Gastrocnemius medialis (tissue), 4 donors: Measurements from ENCODE around the gene NANOS2. TPM values are rescaled to one million over a fixed set of nuclear protein-coding genes. Genes with fewer than 3 reads are reported as not detected.
A peak's percentile ranks its signal among the peaks of the same experiment; 100 is the strongest.

Source experiments
- ATAC-seq, 2 donors: fragments of 150-250 bp; one replicate each; pipeline ENCODE4 v1.9.1; 2016
- DNase-seq, 2 donors: peaks; one replicate each; pipeline ENCODE4 v3.0.0-alpha.2; 2019
- H3K27ac ChIP-seq, 4 donors: fragments of 200-600 bp; sonication (generic); 1 replicate in 1 of 4; 2 replicates in 3 of 4; pipeline ENCODE4 v1.5.1; 2016 to 2018; ENCODE audit warnings: mild to moderate bottlenecking in 2 of 4, moderate library complexity in 1 of 4
- H3K27me3 ChIP-seq, 3 donors: fragments of 200-600 bp; sonication (generic) in 2 of 3; 1 replicate in 1 of 3; 2 replicates in 2 of 3; pipeline versions ENCODE4 v1.5.1 to v1.6.0; 2016 to 2019; ENCODE audit warnings: mild to moderate bottlenecking in 1 of 3, moderate library complexity in 1 of 3
- H3K36me3 ChIP-seq, 2 donors: fragments of 200-600 bp; sonication (generic) in 1 of 2; one replicate each; pipeline ENCODE4 v1.5.1; 2017 to 2018
- H3K4me1 ChIP-seq, 2 donors: fragments of 200-600 bp; sonication (generic) in 1 of 2; one replicate each; pipeline ENCODE4 v1.5.1; 2016 to 2017; ENCODE audit warnings: mild to moderate bottlenecking in 2 of 2
- H3K4me3 ChIP-seq, 4 donors: fragments of 200-600 bp; sonication (generic) in 3 of 4; 1 replicate in 1 of 4; 2 replicates in 3 of 4; pipeline ENCODE4 v1.5.1; 2016 to 2019; ENCODE audit warnings: mild to moderate bottlenecking in 2 of 4
- H3K9me3 ChIP-seq, 3 donors: fragments of 200-600 bp; sonication (generic) in 2 of 3; 1 replicate in 1 of 3; 2 replicates in 2 of 3; pipeline ENCODE4 v1.5.1; 2016 to 2019
- POLR2A ChIP-seq, 2 donors: fragments of 450-650 bp; IDR thresholded peaks; one replicate each; pipeline ENCODE4 v1.6.1; 2017; ENCODE audit warnings: antibody characterized with exemption in 2 of 2, mild to moderate bottlenecking in 2 of 2, moderate library complexity in 2 of 2
- in situ Hi-C, 4 donors: fragments of 200-750 bp; cut with MboI; loops; one replicate each; pipeline versions ENCODE4 v1.15.0 to v1.8.0; 2017; ENCODE audit warnings: low sequenced_read_pairs in 4 of 4
- intact Hi-C: fragments of 100-400 bp; cut with DNase I; formaldehyde crosslinking; loops from one replicate; pipeline ENCODE4 v1.15.1; 2023; ENCODE audit warnings: low total_unique reads
- total RNA-seq, 4 donors: library from RNA; depleted of rRNA; stranded (reverse); fragments of >200 nt; gene quantifications; one replicate each; pipeline versions ENCODE4 v1.1.0 to v1.2.3, GENCODE V29; 2016
- TF ChIP-seq, protein P1 (sequence below), 5 experiments: fragments of 450-650 bp in 3 of 5; fragments of 200-600 bp in 2 of 5; sonication (generic) in 2 of 5; IDR thresholded peaks in 4 of 5; conservative IDR thresholded peaks in 1 of 5; 1 replicate in 4 of 5; 2 replicates in 1 of 5; pipeline ENCODE4 v1.5.1; 2016 to 2019; ENCODE audit warnings: antibody characterized with exemption in 5 of 5, mild to moderate bottlenecking in 3 of 5, moderate library complexity in 3 of 5

Gene NANOS2
- total RNA-seq, 4 donors from 2014 or later = not detected

DNA sequence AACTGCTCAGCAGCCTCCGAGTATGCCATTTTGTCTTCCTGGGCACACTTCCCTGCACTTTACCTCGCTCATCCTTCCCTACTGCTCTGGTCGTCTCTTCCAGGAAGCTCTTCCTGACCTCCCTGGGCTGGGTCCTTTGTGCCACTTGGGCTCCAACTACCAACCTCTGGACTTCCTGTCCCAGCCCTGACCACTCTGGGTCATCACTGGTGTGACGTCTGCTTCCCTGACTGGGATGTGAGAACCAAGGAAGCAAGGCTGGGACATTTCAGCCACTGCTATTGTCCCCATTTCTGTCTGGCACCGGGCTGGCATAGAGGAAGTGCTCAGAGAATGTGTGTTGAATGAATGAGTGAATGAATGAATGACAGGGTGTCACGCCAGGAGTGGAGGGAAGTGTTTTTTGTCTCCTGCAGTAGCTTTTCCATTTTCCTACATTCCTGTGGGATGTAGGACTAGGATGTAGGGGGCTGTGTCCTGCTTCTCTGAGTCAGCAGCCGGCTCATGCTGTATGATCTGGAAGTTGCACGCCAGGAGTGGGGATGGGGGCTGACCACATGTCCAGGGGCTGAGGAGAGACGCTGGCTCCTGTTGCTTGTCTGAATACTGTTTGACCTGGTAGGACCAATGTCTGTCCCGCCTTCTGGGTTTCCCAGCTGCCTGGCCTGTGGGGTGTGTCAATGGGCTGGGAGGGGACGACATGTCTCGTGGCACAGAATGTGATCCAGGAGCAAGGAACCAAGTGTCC is 44.4 kb upstream of the NANOS2 start:
- Histone ChIP-seq H3K27me3 (peaks cover 6 to 16% (median 8%) of the 10 kb centered on the region in 3 donors), H3K4me3 (no peak overlapping the region), H3K9me3 (no peaks in the 10 kb centered on the region), H3K36me3 (no peaks in the 10 kb centered on the region), H3K27ac (peak overlapping the region; percentile 37 to 55 (median 49)), H3K4me1 (no peaks in the 10 kb centered on the region)
- intact Hi-C loops = no loop called here
- DNase-seq = no peak
- in situ Hi-C loops = no loop called here
- no peak for ATAC-seq
- no peak for TF ChIP-seq POLR2A (IDR thresholded peaks at IDR 0.05)
- TF ChIP-seq, protein P1, sequence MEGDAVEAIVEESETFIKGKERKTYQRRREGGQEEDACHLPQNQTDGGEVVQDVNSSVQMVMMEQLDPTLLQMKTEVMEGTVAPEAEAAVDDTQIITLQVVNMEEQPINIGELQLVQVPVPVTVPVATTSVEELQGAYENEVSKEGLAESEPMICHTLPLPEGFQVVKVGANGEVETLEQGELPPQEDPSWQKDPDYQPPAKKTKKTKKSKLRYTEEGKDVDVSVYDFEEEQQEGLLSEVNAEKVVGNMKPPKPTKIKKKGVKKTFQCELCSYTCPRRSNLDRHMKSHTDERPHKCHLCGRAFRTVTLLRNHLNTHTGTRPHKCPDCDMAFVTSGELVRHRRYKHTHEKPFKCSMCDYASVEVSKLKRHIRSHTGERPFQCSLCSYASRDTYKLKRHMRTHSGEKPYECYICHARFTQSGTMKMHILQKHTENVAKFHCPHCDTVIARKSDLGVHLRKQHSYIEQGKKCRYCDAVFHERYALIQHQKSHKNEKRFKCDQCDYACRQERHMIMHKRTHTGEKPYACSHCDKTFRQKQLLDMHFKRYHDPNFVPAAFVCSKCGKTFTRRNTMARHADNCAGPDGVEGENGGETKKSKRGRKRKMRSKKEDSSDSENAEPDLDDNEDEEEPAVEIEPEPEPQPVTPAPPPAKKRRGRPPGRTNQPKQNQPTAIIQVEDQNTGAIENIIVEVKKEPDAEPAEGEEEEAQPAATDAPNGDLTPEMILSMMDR (IDR thresholded peaks at IDR 0.05 in 4 of 5, conservative IDR thresholded peaks at IDR 0.05 in 1 of 5) = no peak

DNA sequence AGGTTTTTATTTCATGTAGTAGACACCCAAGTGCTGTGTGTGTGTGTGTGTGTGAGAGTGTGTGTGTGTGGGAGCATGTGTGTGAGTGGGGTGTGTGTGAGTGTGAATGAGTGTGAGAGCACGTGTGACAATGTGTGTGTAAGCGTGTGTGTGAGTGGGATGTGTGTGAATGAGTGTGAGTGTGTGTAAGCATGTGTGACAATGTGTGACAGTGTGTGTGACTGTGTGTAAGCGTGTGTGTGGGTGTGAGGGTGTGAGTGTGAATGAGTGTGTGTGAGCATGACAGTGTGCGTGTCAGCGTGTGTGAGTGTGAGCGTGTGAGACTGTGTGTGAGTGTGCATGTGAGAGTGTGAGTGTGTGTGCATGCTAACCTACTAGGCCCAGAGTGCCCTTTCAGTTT is 43.7 kb upstream of the NANOS2 start:
- peaks cover 8 to 16% (median 9%) of the 10 kb centered on the region in 3 donors for H3K27me3 ChIP-seq

DNA sequence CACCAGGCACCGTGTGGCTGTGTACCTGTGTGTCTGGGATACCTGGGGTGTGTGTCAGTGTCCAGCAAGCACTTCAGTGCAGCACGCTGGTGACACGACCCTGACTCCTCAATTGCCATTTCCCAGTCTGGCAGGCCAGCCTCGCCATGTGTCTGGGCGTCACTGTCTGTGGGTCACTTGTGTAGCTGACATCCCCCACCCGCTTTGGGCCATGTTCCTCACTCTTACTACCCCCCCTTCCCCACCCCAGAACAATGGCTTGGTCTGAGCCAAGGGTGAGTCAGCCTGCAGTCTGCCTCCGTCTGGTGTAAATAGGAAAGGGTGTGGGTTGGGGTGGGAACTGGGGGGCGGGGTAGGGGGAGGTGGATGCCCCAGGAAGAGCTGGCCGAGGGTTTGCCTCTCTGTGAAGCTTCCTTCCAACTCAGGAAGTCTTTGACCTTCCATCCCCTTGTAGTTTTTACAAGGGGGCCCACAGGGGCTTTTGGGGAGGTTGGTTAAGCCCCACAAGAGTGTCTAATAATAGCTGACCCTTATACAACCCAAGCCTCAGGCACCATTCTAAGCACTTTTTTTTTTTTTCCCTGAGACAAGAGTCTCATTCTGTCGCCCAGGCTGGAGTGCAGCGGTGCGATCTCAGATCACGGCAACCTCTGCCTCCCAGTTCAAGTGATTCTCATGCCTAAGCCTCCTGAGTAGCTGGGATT is 41.5 kb upstream of the NANOS2 start:
- intact Hi-C loops = no loop called here
- Histone ChIP-seq H3K9me3 (no peaks in the 10 kb centered on the region), H3K4me1 (peaks cover 0 to 3% of the 10 kb centered on the region in 2 donors), H3K27ac (peak overlapping the region in 3 of 4 donors; percentile 56 to 67 (median 58)), H3K4me3 (no peak overlapping the region), H3K27me3 (peaks cover 10 to 21% (median 16%) of the 10 kb centered on the region in 3 donors), H3K36me3 (no peaks in the 10 kb centered on the region)
- DNase-seq = peak in 1 of 2 donors; percentile 16
- TF ChIP-seq, protein P1 (IDR thresholded peaks at IDR 0.05 in 4 of 5, conservative IDR thresholded peaks at IDR 0.05 in 1 of 5) = no peak
- TF ChIP-seq POLR2A (IDR thresholded peaks at IDR 0.05) = no peak
- in situ Hi-C loops = no loop called here
- peak; percentile 74 to 79 for ATAC-seq

More for the DNA sequence above, 43.7 kb upstream of the NANOS2 start:
- DNase-seq (no peak), ATAC-seq (no peak)
- Histone ChIP-seq H3K36me3 (no peaks in the 10 kb centered on the region), H3K4me3 (no peak overlapping the region), H3K4me1 (no peaks in the 10 kb centered on the region), H3K9me3 (no peaks in the 10 kb centered on the region), H3K27ac (peak overlapping the region in 3 of 4 donors; percentile 48 to 55 (median 50))
- intact Hi-C loops (no loop called here), in situ Hi-C loops (no loop called here)
- TF ChIP-seq POLR2A (IDR thresholded peaks at IDR 0.05) = no peak
- TF ChIP-seq, protein P1 (IDR thresholded peaks at IDR 0.05 in 4 of 5, conservative IDR thresholded peaks at IDR 0.05 in 1 of 5) = no peak

DNA sequence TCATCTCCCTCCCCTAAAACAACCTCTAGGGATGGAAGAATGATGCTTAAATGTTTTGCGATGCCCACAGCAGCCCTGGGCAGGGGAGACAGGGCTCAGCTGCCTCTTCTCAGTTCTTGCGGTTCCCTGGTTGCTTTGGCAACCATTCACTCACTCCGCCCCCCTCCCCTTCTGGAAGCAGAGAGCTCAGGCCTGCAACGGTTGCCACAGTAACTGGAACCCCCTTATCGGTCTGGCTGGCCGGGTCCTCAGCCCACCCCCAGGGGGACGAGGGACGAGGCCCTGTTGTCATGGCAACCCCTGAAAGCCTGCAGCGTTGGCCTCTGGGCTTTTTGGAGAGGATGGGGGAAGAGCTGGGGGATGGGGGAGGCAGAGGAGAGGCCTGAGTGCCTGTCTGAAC is 39.6 kb upstream of the NANOS2 start:
- peaks cover 0 to 3% of the 10 kb centered on the region in 2 donors for H3K4me1 ChIP-seq
- no peak for ATAC-seq

More for the DNA sequence above, 39.6 kb upstream of the NANOS2 start:
- in situ Hi-C loops (no loop called here), intact Hi-C loops (no loop called here)
- H3K27me3 ChIP-seq = peaks cover 10 to 21% (median 16%) of the 10 kb centered on the region in 3 donors
- no peak for TF ChIP-seq POLR2A (IDR thresholded peaks at IDR 0.05)
- TF ChIP-seq, protein P1 (IDR thresholded peaks at IDR 0.05 in 4 of 5, conservative IDR thresholded peaks at IDR 0.05 in 1 of 5) = no peak
- DNase-seq = no peak
- no peaks in the 10 kb centered on the region for H3K9me3 ChIP-seq
- H3K27ac ChIP-seq = peak overlapping the region in 1 of 4 donors; percentile 56
- no peak overlapping the region for H3K4me3 ChIP-seq
- no peaks in the 10 kb centered on the region for H3K36me3 ChIP-seq
